ENCODE results near the gene EFL1.

EFL1 gene

DNA sequence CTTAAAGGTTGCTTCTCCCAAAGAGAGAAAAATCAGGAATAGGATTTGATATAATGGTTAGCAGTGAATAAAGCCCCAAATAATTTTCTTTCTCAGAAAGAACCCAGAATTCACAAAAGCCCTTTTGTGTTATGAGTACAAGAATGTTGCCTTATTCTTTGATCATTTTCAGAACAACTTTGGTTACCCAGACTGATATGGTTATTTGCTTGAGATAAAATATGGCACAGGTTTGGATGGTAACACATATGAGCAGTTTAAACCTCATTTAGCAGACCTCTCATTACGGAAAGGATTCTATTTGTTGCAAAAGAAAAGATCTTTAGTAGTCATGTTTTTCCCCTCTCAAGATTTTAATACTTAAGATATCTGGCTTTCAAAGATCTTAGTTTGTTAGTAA is 111.9 kb downstream of the EFL1 start:
- no peak for DNase-seq (ENCODE audit: low read depth)

GRCh38 chr15:82146990-82147461 is 115.5 kb downstream of the EFL1 start:
- DNase-seq (ENCODE audit: low read depth), result no peak

DNA sequence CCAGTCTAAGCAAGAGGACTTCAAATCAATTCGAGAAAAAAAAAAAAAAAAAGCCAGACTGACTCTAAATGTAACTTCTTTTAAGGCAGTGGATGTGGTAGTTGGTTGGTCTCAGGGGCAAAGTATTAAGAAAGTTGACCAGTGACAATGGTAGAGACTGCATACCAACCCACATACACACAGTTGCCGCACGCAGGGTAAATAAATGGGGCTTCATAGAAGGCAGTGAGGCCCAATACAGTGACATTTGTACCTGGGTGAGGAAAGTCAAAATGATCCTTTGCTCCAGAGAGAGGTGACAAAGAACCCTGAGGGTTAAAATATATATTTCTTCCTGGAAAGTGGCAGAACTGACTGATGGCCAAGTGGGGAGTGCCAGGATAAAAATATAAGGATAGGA is 116.0 kb downstream of the EFL1 start:
- no peak for DNase-seq (ENCODE audit: low read depth)

GRCh38 chr15:82143390-82144385 is 118.8 kb downstream of the EFL1 start:
- no peak for DNase-seq (ENCODE audit: low read depth)

DNA sequence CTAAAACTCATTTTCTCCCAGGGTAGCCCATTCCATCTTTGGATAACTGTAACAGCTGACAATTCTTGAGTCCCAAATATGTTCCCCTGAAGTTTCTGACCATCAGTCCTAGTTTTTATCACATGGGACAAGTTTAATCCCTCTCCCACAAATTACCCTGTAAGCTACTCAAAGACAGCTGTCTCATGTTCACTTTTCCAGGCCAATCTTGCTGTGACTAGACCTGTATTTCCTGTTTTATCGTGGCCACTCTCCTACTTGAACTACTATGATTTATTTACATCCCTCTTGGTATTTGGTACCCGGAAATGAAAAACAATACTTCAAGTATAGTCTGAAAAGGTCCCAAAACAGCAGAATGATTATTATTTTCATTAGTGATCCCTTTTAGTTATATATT is 121.6 kb downstream of the EFL1 start:
- no peak for DNase-seq (ENCODE audit: low read depth)

- no peak for DNase-seq (ENCODE audit: low read depth)
These were observed 122.7 kb downstream of the EFL1 start for GRCh38 chr15:82139823-82140268.

GRCh38 chr15:82138306-82138705 is 124.2 kb downstream of the EFL1 start:
- DNase-seq (ENCODE audit: low read depth), result no peak

GRCh38 chr15:82137261-82137660 is 125.3 kb downstream of the EFL1 start:
- no peak for DNase-seq (ENCODE audit: low read depth)

DNA sequence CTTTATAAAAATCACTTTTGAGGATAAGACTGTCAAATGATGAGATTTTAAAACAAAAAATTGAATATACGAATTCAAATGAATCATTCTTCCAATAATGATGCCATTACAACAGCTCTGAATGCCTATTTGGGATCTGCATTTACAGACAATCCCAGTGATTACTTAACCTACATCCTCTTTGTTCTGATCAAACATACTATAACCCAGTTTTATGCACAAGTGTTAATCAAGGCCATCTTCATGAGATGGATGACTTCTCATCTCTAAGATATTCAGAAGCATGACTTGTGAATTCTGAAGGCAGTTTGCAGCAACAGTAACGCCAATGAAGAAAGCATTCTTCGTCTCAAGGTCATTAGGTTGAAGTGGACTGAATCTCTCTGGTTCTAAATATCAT is 126.4 kb downstream of the EFL1 start:
- no peak for DNase-seq (ENCODE audit: low read depth)

- DNase-seq (ENCODE audit: low read depth), result no peak
These were observed 126.9 kb downstream of the EFL1 start for GRCh38 chr15:82135638-82136037.

DNA sequence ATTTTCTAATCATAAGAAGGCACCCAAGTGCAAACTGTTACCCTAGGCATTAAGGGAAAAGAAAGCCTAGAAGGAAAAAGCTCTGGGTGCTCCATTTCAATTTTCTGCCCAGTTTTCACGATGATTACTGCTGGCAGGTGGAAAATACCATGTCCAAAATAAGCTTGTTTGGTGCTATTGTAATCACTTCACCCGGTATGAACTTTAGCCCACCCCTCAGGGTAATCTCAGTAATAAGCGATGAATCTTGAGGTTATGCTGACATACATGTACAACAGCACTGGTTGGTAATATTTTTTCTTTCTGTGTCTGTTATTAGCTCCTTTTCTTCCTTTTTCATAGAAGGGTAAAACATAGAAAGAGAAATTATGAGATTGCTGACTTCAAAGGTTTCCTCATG is 128.1 kb downstream of the EFL1 start:
- DNase-seq (ENCODE audit: low read depth), result no peak

DNA sequence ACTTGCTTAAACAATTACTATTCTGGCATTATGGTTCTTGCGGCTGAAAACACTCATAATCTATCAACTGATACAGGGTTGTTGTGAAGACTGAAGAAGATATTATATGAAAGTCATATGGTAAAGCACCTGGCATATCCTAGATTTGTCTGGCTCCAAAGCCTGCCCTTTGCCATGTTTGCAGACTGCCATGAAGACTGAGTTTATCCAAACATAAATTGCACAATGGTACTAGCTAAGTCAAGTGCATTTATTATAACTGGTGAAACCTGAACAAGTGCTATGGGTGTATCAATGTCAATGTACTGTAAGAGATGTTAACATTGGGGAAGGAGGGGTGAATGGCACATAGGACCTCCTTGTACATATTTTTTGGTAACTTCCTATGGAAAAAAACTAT is 129.3 kb downstream of the EFL1 start:
- DNase-seq (ENCODE audit: low read depth), result no peak

DNA sequence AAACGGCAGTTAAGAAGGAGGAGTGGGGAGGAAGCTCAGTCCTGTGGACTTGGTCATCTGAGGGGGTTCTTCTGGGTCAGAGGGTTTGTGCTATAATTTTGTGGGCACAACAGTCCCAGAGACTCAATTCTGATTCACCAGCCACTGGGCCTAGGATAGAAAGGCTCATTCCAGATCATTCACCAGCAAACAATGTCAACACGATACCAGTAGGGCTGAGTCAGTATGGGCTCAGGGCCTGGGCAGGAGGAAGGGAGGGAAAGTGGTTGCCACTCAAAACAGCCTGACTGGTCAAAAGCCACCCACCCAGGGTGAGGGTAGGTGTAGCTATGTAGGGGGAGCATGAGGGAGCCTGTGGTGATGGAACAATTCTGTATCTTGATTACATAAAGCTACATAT is 129.8 kb downstream of the EFL1 start:
- no peak for DNase-seq (ENCODE audit: low read depth)

DNA sequence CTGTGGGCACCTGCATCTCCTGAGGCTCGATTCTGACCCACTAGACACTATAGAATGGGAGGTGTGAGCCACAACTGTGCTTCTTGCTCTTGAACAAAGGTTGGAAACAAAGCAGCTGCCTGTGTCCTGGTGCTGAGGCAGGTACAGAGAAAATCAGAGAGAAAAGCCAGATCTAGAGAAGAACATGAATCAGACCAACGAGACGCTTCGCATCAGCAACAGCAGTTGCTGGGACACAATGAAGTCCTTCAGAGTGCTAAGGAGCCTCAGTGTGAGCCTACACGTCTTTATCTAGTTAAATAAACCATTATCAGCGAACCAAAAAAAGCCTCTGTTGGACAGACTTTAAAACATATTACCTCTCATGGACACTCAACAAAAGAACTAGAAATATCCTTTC is 130.4 kb downstream of the EFL1 start:
- no peak for DNase-seq (ENCODE audit: low read depth)

GRCh38 chr15:82130248-82130647 is 132.3 kb downstream of the EFL1 start:
- no peak for DNase-seq (ENCODE audit: low read depth)

GRCh38 chr15:82129761-82130160 is 132.8 kb downstream of the EFL1 start:
- DNase-seq (ENCODE audit: low read depth), result no peak

- DNase-seq (ENCODE audit: low read depth), result no peak
These were observed 133.3 kb downstream of the EFL1 start for GRCh38 chr15:82129149-82129692.

GRCh38 chr15:82128401-82129148 is 134.0 kb downstream of the EFL1 start:
- no peak for DNase-seq (ENCODE audit: low read depth)

- no peak for DNase-seq (ENCODE audit: low read depth)
These were observed 135.0 kb downstream of the EFL1 start for GRCh38 chr15:82127581-82127980.

DNA sequence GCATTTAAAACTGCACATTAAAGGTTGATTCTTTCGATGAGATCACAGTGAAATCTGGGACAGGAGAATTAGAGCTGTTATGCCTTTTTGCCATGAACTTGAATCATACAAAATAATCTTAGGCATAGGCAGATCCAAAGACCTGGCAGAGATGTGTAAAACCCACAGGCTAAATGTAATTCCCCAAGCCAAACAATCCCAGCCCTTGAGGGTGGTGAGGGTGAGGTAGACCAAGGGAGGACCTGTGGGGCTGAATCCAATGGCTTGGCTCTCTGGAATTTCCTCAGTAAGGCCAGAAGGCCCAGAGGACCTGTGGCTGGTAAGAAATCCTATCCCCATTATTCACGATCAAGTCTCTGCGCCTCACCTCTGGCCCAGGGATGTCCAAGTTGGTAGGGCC is 136.2 kb downstream of the EFL1 start:
- no peak for DNase-seq (ENCODE audit: low read depth)

GRCh38 chr15:82124331-82125263 is 137.9 kb downstream of the EFL1 start:
- no peak for DNase-seq (ENCODE audit: low read depth)

All from activated T-cell treated with anti-CD3 and anti-CD28 coated beads for 1 hour (primary cell).